Neural crest cell (in vitro differentiated cells): ENCODE data around the gene ZBED6. TPM values are rescaled to one million over a fixed set of nuclear protein-coding genes. Genes with fewer than 3 reads are reported as not detected.

ENCODE experiments used
- DNase-seq: peaks from one replicate; pipeline ENCODE4 v3.0.0; 2021; ENCODE audit warnings: low read depth, mixed read lengths, low spot score
- H3K27ac Mint-ChIP-seq: one replicate; pipeline ENCODE4 v1.8.0; 2021; ENCODE audit warnings: mild to moderate bottlenecking, mixed read lengths; ENCODE audit not compliant: unreplicated experiment
- H3K27me3 Mint-ChIP-seq: 2 replicates; pipeline ENCODE4 v1.8.0; 2021; ENCODE audit warnings: low read depth, mild to moderate bottlenecking, mixed read lengths
- H3K36me3 Mint-ChIP-seq: 2 replicates; pipeline ENCODE4 v1.8.0; 2021; ENCODE audit warnings: low read depth, mild to moderate bottlenecking, mixed read lengths
- H3K4me1 Mint-ChIP-seq: 2 replicates; pipeline ENCODE4 v1.8.0; 2021; ENCODE audit warnings: mixed read lengths
- H3K4me3 Mint-ChIP-seq: one replicate; pipeline ENCODE4 v1.8.0; 2021; ENCODE audit warnings: mild to moderate bottlenecking, mixed read lengths
- H3K9me3 Mint-ChIP-seq: 2 replicates; pipeline ENCODE4 v1.8.0; 2021; ENCODE audit warnings: mixed read lengths
- CTCF ChIP-seq: fragments of 200-600 bp; sonication (generic); conservative IDR thresholded peaks from 2 replicates; pipeline ENCODE4 v1.5.0; 2021; ENCODE audit warnings: antibody characterized with exemption, mild to moderate bottlenecking
- total RNA-seq: library from RNA; stranded (reverse); gene quantifications from 2 replicates; pipeline ENCODE4 v1.2.1, GENCODE V29; 2021

Gene ZBED6
- total RNA-seq, 1 donor from 2014 or later, result 26.3 TPM

- no peak for TF ChIP-seq CTCF
- Mint-ChIP-seq H3K9me3 (peaks cover 2% of the 10 kb centered on the region), H3K4me1 (no peaks in the 10 kb centered on the region), H3K36me3 (peaks cover 44% of the 10 kb centered on the region), H3K4me3 (no peak overlapping the region), H3K27me3 (no peaks in the 10 kb centered on the region), H3K27ac (no peak overlapping the region)
- DNase-seq, result no peak
Observed at GRCh38 chr1:203840208-203840808, 44.9 kb downstream of the ZBED6 start.

- DNase-seq, result no peak
- peaks cover 2% of the 10 kb centered on the region for H3K9me3 Mint-ChIP-seq
- no peak overlapping the region for H3K4me3 Mint-ChIP-seq
- H3K4me1 Mint-ChIP-seq, result no peaks in the 10 kb centered on the region
- no peak overlapping the region for H3K27ac Mint-ChIP-seq
- peaks cover 56% of the 10 kb centered on the region for H3K36me3 Mint-ChIP-seq
- no peak for TF ChIP-seq CTCF
- H3K27me3 Mint-ChIP-seq, result no peaks in the 10 kb centered on the region
Observed at GRCh38 chr1:203842559-203842876, 47.1 kb downstream of the ZBED6 start.

GRCh38 chr1:203843435-203843834 is 48.0 kb downstream of the ZBED6 start:
- Mint-ChIP-seq H3K4me3 (no peak overlapping the region), H3K27me3 (no peaks in the 10 kb centered on the region), H3K36me3 (peaks cover 47% of the 10 kb centered on the region), H3K4me1 (no peaks in the 10 kb centered on the region), H3K9me3 (peaks cover 2% of the 10 kb centered on the region), H3K27ac (no peak overlapping the region)
- DNase-seq, result no peak
- no peak for TF ChIP-seq CTCF

Other genes with a start within 250 kb of the ZBED6 start
- 23.8 and 24.7 TPM in 2 replicates for gene ATP2B4, start 168.8 kb upstream of the ZBED6 start, total RNA-seq
- not detected in 2 replicates for gene LAX1, start 30.4 kb upstream of the ZBED6 start, total RNA-seq
- gene ZC3H11A, start within 50 bp of the ZBED6 start, total RNA-seq, result 101 and 108 TPM in 2 replicates
- gene SNRPE, start 66.0 kb downstream of the ZBED6 start, total RNA-seq, result 302 and 308 TPM in 2 replicates